ENCODE measurements around the gene MCC.

Gene MCC

GRCh38 chr5:113329981-113330380 is 158.3 kb downstream of the MCC start:
- Histone ChIP-seq H3K36me3 (ENCODE audit: control insufficient read depth, insufficient read depth, low read length) (no peaks in the 10 kb centered on the region), H3K27me3 (replicated peaks; ENCODE audit: control insufficient read depth, insufficient read depth, low read length) (no peaks in the 10 kb centered on the region), H3K4me3 (replicated peaks; ENCODE audit: low read depth, low read length) (no peak overlapping the region)
- TF ChIP-seq CTCF (IDR thresholded peaks at IDR 0.05; ENCODE audit: insufficient read depth, low read length, poor library complexity, severe bottlenecking), result no peak
- no peak for DNase-seq (ENCODE audit: extremely low read depth, insufficient read length)

- H3K4me3 ChIP-seq (replicated peaks; ENCODE audit: low read depth, low read length), result no peak overlapping the region
- no peak for TF ChIP-seq CTCF (IDR thresholded peaks at IDR 0.05; ENCODE audit: insufficient read depth, low read length, poor library complexity, severe bottlenecking)
- no peaks in the 10 kb centered on the region for H3K36me3 ChIP-seq (ENCODE audit: control insufficient read depth, insufficient read depth, low read length)
- no peak for DNase-seq (ENCODE audit: extremely low read depth, insufficient read length)
- H3K27me3 ChIP-seq (replicated peaks; ENCODE audit: control insufficient read depth, insufficient read depth, low read length), result no peaks in the 10 kb centered on the region; the same call in 1 of the 2 replicates
Measured at GRCh38 chr5:113325054-113325453, 163.2 kb downstream of the MCC start.

- H3K4me3 ChIP-seq (replicated peaks; ENCODE audit: low read depth, low read length), result no peak overlapping the region
- DNase-seq (ENCODE audit: extremely low read depth, insufficient read length), result no peak
- TF ChIP-seq CTCF (IDR thresholded peaks at IDR 0.05; ENCODE audit: insufficient read depth, low read length, poor library complexity, severe bottlenecking), result no peak
- H3K27me3 ChIP-seq (replicated peaks; ENCODE audit: control insufficient read depth, insufficient read depth, low read length), result no peaks in the 10 kb centered on the region; the same call in 1 of the 2 replicates
- H3K36me3 ChIP-seq (ENCODE audit: control insufficient read depth, insufficient read depth, low read length), result no peaks in the 10 kb centered on the region
Measured at GRCh38 chr5:113321276-113321675, 167.0 kb downstream of the MCC start.

- H3K36me3 ChIP-seq (ENCODE audit: control insufficient read depth, insufficient read depth, low read length), result no peaks in the 10 kb centered on the region
- no peak overlapping the region for H3K4me3 ChIP-seq (replicated peaks; ENCODE audit: low read depth, low read length)
- no peaks in the 10 kb centered on the region; the same call in 1 of the 2 replicates for H3K27me3 ChIP-seq (replicated peaks; ENCODE audit: control insufficient read depth, insufficient read depth, low read length)
- DNase-seq (ENCODE audit: extremely low read depth, insufficient read length), result no peak
- TF ChIP-seq CTCF (IDR thresholded peaks at IDR 0.05; ENCODE audit: insufficient read depth, low read length, poor library complexity, severe bottlenecking), result no peak
Measured at GRCh38 chr5:113320273-113320780, 167.9 kb downstream of the MCC start.

GRCh38 chr5:113319256-113320053 is 168.8 kb downstream of the MCC start:
- no peak overlapping the region for H3K4me3 ChIP-seq (replicated peaks; ENCODE audit: low read depth, low read length)
- no peaks in the 10 kb centered on the region for H3K36me3 ChIP-seq (ENCODE audit: control insufficient read depth, insufficient read depth, low read length)
- TF ChIP-seq CTCF (IDR thresholded peaks at IDR 0.05; ENCODE audit: insufficient read depth, low read length, poor library complexity, severe bottlenecking), result no peak
- H3K27me3 ChIP-seq (replicated peaks; ENCODE audit: control insufficient read depth, insufficient read depth, low read length), result no peaks in the 10 kb centered on the region; the same call in 1 of the 2 replicates
- DNase-seq (ENCODE audit: extremely low read depth, insufficient read length), result no peak

All from GM06990 (cell line).